HepG2 (cell line): ENCODE results near the gene SKI. TPM values are rescaled to one million over a fixed set of nuclear protein-coding genes. Genes with fewer than 3 reads are reported as not detected.

Experiments
- ARNTL ChIP-seq: sonication (generic); formaldehyde crosslinking; IDR thresholded peaks from 2 replicates; pipeline ENCODE4 v1.4.0; 2020; ENCODE audit warnings: mild to moderate bottlenecking, missing genetic modification reagents
- CREM ChIP-seq, 2 experiments: sonication (generic) in 1 of 2; formaldehyde crosslinking in 1 of 2; IDR thresholded peaks; 2 replicates each; pipeline versions ENCODE4 v1.4.0 to v1.6.1; 2016 to 2020; ENCODE audit warnings: antibody characterized with exemption in 1 of 2, mild to moderate bottlenecking in 1 of 2, missing genetic modification reagents in 1 of 2
- FOXA1 ChIP-seq, 2 experiments: fragments of 450-650 bp in 1 of 2; sonication (generic) in 1 of 2; formaldehyde crosslinking in 1 of 2; IDR thresholded peaks; 2 replicates each; pipeline versions ENCODE4 v1.4.0 to v1.6.1; 2016 to 2020; ENCODE audit warnings: missing genetic modification reagents in 1 of 2
- FOXA3 ChIP-seq: IDR thresholded peaks from 2 replicates; pipeline ENCODE4 v1.6.1; 2016; ENCODE audit warnings: missing genetic modification reagents, missing compliant biosample characterization
- HIVEP1 ChIP-seq: sonication (generic); formaldehyde crosslinking; IDR thresholded peaks from 2 replicates; pipeline ENCODE4 v1.4.0; 2020; ENCODE audit warnings: mild to moderate bottlenecking, missing genetic modification reagents
- KLF16 ChIP-seq, 2 experiments: sonication (generic) in 1 of 2; formaldehyde crosslinking in 1 of 2; IDR thresholded peaks; 2 replicates each; pipeline versions ENCODE4 v1.6.1 to v1.8.0; 2016 to 2023; ENCODE audit warnings: missing genetic modification reagents in 2 of 2, missing compliant biosample characterization in 1 of 2
- SP140L ChIP-seq: sonication (generic); formaldehyde crosslinking; IDR thresholded peaks from 2 replicates; pipeline ENCODE4 v1.4.0; 2020; ENCODE audit warnings: missing genetic modification reagents, borderline replicate concordance
- TCF7L2 ChIP-seq: IDR thresholded peaks from 2 replicates; pipeline ENCODE4 v1.6.1; 2011; ENCODE audit warnings: mild to moderate bottlenecking, low read depth, low read length, moderate library complexity
- TEAD3 ChIP-seq: optimal IDR thresholded peaks from 2 replicates; pipeline ENCODE3; 2016; ENCODE audit warnings: borderline replicate concordance
- ZFY ChIP-seq: sonication (generic); formaldehyde crosslinking; IDR thresholded peaks from 2 replicates; pipeline ENCODE4 v1.4.0; 2020; ENCODE audit warnings: missing genetic modification reagents
- ZMYM3 ChIP-seq: sonication (generic); formaldehyde crosslinking; IDR thresholded peaks from 2 replicates; pipeline ENCODE4 v1.5.1; 2020; ENCODE audit warnings: mild to moderate bottlenecking, missing genetic modification reagents
- ZNF274 ChIP-seq: sonication (generic); formaldehyde crosslinking; IDR thresholded peaks from 2 replicates; pipeline ENCODE4 v1.5.1; 2020; ENCODE audit warnings: mild to moderate bottlenecking, missing genetic modification reagents
- ZNF567 ChIP-seq: sonication (generic); formaldehyde crosslinking; IDR thresholded peaks from 2 replicates; pipeline ENCODE4 v1.8.1; 2023; ENCODE audit warnings: mild to moderate bottlenecking, missing genetic modification reagents, borderline replicate concordance
- ZNF792 ChIP-seq: IDR thresholded peaks from 2 replicates; pipeline ENCODE4 v1.6.1; 2016
- polyA plus RNA-seq, 8 experiments: library from polyadenylated mRNA; depleted of rRNA in 3 of 8; stranded (reverse) in 7 of 8; unstranded in 1 of 8; fragments of >200 nt; fragmentation: Illumina TruSeq in 4 of 8; extraction: Trizol in 4 of 8; gene quantifications; 2 replicates each; pipeline versions ENCODE4 v1.2.1 to v1.2.3, GENCODE V29; 2011 to 2016; ENCODE audit warnings: low read depth in 4 of 8, missing spikeins in 1 of 8, mixed read lengths in 1 of 8; ENCODE audit not compliant: insufficient read depth in 1 of 8
- total RNA-seq, 5 experiments: library from RNA; depleted of rRNA; stranded (reverse); fragments of >200 nt; fragmentation: Illumina TruSeq; extraction: Trizol; gene quantifications; 2 replicates each; pipeline ENCODE4 v1.2.3, GENCODE V29; 2016; ENCODE audit warnings: low read depth in 1 of 5
- TF ChIP-seq, protein P1 (sequence below): sonication (generic); formaldehyde crosslinking; conservative IDR thresholded peaks from 2 replicates; pipeline ENCODE4 v1.5.0; 2020; ENCODE audit warnings: missing genetic modification reagents
- TF ChIP-seq, protein P2 (sequence below): sonication (generic); formaldehyde crosslinking; IDR thresholded peaks from 2 replicates; pipeline ENCODE4 v1.4.0; 2020; ENCODE audit warnings: missing genetic modification reagents
- TF ChIP-seq, protein P3 (sequence below): sonication (generic); formaldehyde crosslinking; conservative IDR thresholded peaks from 2 replicates; pipeline ENCODE4 v1.8.0; 2022; ENCODE audit warnings: missing genetic modification reagents
- TF ChIP-seq, protein P4 (sequence below): sonication (generic); formaldehyde crosslinking; IDR thresholded peaks from 2 replicates; pipeline ENCODE4 v1.4.0; 2020; ENCODE audit warnings: mild to moderate bottlenecking, missing genetic modification reagents, borderline replicate concordance

The SKI gene
- total and polyA plus RNA-seq, 2 of the 13 experiments (the other 11 are each of a cell fraction or from before 2014, with no cell fraction given) = 4.7 to 6.9 TPM

DNA sequence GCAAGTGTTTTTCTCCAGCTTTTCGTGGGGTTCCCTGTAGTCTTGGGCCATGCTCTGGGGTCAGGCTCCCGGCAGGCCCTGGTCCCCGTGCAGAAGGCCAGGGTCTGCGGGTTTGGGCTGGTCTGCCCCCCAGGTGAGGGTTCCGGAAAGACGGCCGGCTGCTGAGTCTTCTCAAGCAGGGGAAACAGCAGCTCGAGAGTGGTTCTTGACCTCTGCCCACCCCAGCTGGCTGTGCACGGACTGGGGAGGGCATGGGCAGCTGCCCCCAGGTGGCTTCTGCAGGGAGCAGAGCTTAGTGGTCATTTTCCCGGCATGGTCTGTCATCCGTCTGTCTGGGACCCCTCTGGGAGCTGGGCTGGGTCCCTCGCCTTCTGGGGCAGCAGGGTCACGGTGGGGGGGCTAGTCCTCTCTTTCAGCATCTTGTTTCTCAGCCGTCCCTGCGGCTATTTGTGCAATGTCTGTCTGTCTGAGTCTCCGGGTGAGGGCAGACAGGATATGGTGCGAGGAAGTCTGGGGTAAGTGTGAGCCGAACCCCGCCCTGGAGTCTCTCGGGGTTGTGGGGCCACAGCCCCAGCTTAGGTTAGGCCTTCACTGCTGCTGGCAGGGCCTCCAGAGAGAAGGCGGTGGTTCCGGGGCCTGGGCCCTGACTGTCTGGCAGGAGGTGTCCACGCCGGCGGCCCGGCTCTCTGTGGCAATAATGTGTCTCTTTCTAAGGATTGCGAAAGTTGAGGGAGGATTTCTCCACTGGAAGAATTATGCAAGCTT lies 6.1 kb downstream of the SKI start (continued):
- TF ChIP-seq, protein P1, sequence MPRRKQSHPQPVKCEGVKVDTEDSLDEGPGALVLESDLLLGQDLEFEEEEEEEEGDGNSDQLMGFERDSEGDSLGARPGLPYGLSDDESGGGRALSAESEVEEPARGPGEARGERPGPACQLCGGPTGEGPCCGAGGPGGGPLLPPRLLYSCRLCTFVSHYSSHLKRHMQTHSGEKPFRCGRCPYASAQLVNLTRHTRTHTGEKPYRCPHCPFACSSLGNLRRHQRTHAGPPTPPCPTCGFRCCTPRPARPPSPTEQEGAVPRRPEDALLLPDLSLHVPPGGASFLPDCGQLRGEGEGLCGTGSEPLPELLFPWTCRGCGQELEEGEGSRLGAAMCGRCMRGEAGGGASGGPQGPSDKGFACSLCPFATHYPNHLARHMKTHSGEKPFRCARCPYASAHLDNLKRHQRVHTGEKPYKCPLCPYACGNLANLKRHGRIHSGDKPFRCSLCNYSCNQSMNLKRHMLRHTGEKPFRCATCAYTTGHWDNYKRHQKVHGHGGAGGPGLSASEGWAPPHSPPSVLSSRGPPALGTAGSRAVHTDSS (CRISPR knock-in tag) = no peak
- TF ChIP-seq ARNTL (CRISPR knock-in tag) (0 out of 2 replicates have a peak, but pooled peaks have one; percentile 54), ZMYM3 (no peak), ZNF274 (CRISPR knock-in tag) (no peak), TCF7L2 (no peak), ZFY (CRISPR knock-in tag) (peak; percentile 91), KLF16 (CRISPR knock-in tag; IDR thresholded peaks at IDR 0.05) (peak in 1 of 2 experiments; percentile 97; a peak in 2 of 4 replicates), FOXA1 (IDR thresholded peaks at IDR 0.05) (no peak), FOXA1 (CRISPR knock-in tag; IDR thresholded peaks at IDR 0.05) (no peak), FOXA3 (CRISPR knock-in tag) (peak; percentile 82), ZNF567 (CRISPR knock-in tag) (no peak), SP140L (CRISPR knock-in tag) (no peak), TEAD3 (peak; percentile 4), CREM (IDR thresholded peaks at IDR 0.05) (peak; percentile 79), CREM (CRISPR knock-in tag; IDR thresholded peaks at IDR 0.05) (no peak), HIVEP1 (CRISPR knock-in tag) (peak; percentile 96), ZNF792 (0 out of 2 replicates have a peak, but pooled peaks have one; percentile 57)
- TF ChIP-seq, protein P2, sequence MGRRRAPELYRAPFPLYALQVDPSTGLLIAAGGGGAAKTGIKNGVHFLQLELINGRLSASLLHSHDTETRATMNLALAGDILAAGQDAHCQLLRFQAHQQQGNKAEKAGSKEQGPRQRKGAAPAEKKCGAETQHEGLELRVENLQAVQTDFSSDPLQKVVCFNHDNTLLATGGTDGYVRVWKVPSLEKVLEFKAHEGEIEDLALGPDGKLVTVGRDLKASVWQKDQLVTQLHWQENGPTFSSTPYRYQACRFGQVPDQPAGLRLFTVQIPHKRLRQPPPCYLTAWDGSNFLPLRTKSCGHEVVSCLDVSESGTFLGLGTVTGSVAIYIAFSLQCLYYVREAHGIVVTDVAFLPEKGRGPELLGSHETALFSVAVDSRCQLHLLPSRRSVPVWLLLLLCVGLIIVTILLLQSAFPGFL (CRISPR knock-in tag) = no peak
- TF ChIP-seq, protein P3, sequence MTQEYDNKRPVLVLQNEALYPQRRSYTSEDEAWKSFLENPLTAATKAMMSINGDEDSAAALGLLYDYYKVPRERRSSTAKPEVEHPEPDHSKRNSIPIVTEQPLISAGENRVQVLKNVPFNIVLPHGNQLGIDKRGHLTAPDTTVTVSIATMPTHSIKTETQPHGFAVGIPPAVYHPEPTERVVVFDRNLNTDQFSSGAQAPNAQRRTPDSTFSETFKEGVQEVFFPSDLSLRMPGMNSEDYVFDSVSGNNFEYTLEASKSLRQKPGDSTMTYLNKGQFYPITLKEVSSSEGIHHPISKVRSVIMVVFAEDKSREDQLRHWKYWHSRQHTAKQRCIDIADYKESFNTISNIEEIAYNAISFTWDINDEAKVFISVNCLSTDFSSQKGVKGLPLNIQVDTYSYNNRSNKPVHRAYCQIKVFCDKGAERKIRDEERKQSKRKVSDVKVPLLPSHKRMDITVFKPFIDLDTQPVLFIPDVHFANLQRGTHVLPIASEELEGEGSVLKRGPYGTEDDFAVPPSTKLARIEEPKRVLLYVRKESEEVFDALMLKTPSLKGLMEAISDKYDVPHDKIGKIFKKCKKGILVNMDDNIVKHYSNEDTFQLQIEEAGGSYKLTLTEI (CRISPR knock-in tag) = no peak
- TF ChIP-seq, protein P4, sequence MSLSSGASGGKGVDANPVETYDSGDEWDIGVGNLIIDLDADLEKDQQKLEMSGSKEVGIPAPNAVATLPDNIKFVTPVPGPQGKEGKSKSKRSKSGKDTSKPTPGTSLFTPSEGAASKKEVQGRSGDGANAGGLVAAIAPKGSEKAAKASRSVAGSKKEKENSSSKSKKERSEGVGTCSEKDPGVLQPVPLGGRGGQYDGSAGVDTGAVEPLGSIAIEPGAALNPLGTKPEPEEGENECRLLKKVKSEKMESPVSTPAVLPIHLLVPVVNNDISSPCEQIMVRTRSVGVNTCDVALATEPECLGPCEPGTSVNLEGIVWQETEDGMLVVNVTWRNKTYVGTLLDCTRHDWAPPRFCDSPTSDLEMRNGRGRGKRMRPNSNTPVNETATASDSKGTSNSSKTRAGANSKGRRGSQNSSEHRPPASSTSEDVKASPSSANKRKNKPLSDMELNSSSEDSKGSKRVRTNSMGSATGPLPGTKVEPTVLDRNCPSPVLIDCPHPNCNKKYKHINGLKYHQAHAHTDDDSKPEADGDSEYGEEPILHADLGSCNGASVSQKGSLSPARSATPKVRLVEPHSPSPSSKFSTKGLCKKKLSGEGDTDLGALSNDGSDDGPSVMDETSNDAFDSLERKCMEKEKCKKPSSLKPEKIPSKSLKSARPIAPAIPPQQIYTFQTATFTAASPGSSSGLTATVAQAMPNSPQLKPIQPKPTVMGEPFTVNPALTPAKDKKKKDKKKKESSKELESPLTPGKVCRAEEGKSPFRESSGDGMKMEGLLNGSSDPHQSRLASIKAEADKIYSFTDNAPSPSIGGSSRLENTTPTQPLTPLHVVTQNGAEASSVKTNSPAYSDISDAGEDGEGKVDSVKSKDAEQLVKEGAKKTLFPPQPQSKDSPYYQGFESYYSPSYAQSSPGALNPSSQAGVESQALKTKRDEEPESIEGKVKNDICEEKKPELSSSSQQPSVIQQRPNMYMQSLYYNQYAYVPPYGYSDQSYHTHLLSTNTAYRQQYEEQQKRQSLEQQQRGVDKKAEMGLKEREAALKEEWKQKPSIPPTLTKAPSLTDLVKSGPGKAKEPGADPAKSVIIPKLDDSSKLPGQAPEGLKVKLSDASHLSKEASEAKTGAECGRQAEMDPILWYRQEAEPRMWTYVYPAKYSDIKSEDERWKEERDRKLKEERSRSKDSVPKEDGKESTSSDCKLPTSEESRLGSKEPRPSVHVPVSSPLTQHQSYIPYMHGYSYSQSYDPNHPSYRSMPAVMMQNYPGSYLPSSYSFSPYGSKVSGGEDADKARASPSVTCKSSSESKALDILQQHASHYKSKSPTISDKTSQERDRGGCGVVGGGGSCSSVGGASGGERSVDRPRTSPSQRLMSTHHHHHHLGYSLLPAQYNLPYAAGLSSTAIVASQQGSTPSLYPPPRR (CRISPR knock-in tag) = peak; percentile 64
